ENCODE data around the gene RTN4RL1. TPM values are rescaled to one million over a fixed set of nuclear protein-coding genes. Genes with fewer than 3 reads are reported as not detected.

RTN4RL1 gene
- total and polyA plus RNA-seq, 2 of the 13 experiments (the other 11 are each of a cell fraction or from before 2014, with no cell fraction given) = 0.01 TPM; not detected in 1

DNA sequence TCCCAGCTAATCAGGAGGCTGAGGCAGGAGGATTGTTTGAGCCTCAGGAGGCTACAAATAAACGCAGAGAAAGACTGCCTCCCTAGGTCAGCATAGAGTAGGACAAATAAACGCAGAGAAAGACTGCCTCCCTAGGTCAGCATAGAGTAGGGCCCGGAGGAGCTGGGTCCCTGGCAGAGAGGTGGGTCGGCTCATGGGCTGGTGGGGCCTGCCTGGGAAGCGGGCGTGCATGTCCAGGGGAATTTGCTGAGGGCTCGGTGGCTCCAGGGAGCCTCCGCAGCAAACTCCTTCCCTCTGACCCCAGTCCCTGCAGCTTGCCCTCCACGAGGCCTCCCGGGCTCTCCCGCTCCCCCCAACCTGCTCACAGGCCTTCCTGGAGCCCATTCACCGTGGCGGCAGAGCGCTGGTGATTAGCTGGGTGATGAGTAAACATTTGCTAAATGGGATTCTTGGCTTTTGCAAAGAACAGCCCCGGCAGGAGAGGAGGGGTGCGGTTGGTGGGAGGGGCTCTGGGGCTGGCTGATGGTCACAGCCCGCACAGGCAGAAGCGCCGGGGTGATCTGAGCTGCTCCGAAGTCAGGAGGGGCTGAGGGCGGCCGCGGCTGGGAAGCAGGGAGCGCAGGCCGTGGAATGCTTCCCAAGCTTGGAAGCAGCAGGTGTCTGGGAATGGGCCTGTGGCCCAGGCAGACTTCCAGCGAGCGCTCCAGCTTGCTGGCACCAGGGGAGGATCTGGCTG, 93.1 kb downstream of the RTN4RL1 start:
- H3K9me3 ChIP-seq (ENCODE audit: low read length) = no peaks in the 10 kb centered on the region
- H3K27me3 ChIP-seq (ENCODE audit: control insufficient read depth in 1 of 2, insufficient read depth in 2 of 2, low read length in 2 of 2) = peaks cover 23 to 67% of the 10 kb centered on the region in 2 experiments
- H3K27ac ChIP-seq (ENCODE audit: extremely low read length, insufficient read depth, low read length) = no peak overlapping the region
- peaks cover 7% of the 10 kb centered on the region; the same call in 1 of the 2 replicates for H3K4me1 ChIP-seq (ENCODE audit: insufficient read depth, low read length)
- in situ Hi-C loops (cut with HindIII; ENCODE audit: extremely low pct_ligation_motif_present, low pct_unique_long_range_greater_than_20kb) = no loop called here
- no peaks in the 10 kb centered on the region for H4K20me1 ChIP-seq (ENCODE audit: insufficient read depth, low read length)
- intact Hi-C loops (cut with micrococcal nuclease; ENCODE audit: unreplicated experiment) = loop anchor here (2.0 kb wide), 1 partner anchor 17 kb away; no protein-coding TSS in a partner anchor
- H3K36me3 ChIP-seq (replicated peaks in 1 of 2; ENCODE audit: control insufficient read depth in 1 of 2, insufficient read depth in 2 of 2, low read length in 2 of 2) = no peaks in the 10 kb centered on the region
- WGBS (ENCODE audit: low lambda C conversion rate) = 0% methylated on average over 6 of the region's 27 CpGs
- peak; percentile 56 for DNase-seq (ENCODE audit: low spot score)
- peak overlapping the region in 1 of 3 experiments; percentile 57; a peak in 1 of 6 replicates for H3K4me3 ChIP-seq (replicated peaks in 1 of 3; ENCODE audit: insufficient read depth in 1 of 3, low read depth in 2 of 3, low read length in 3 of 3)
- peak overlapping the region; percentile 81 for H3K4me2 ChIP-seq (ENCODE audit: low read depth, low read length)
- H2AFZ ChIP-seq (ENCODE audit: low read length) = no peak overlapping the region
- no TSS peak for BruUV-seq (replicated peaks)
- peak; percentile 75 for ATAC-seq
- peak; percentile 68 for FAIRE-seq
- H3K79me2 ChIP-seq (ENCODE audit: insufficient read depth, low read length) = no peaks in the 10 kb centered on the region
- no peak overlapping the region for H3K9ac ChIP-seq (ENCODE audit: insufficient read depth, low read depth, low read length)
- CTCF ChIA-PET (ENCODE audit: low intra/inter-chr PET ratio, low total read pairs) = no interaction called here
- POLR2A ChIA-PET = interaction anchor here (0.7 to 2.1 kb wide), 3 partner anchors 64 to 216 kb away, joined by 3 to 10 read pairs (median 7); no protein-coding TSS in a partner anchor
- TF ChIP-seq, protein P1, sequence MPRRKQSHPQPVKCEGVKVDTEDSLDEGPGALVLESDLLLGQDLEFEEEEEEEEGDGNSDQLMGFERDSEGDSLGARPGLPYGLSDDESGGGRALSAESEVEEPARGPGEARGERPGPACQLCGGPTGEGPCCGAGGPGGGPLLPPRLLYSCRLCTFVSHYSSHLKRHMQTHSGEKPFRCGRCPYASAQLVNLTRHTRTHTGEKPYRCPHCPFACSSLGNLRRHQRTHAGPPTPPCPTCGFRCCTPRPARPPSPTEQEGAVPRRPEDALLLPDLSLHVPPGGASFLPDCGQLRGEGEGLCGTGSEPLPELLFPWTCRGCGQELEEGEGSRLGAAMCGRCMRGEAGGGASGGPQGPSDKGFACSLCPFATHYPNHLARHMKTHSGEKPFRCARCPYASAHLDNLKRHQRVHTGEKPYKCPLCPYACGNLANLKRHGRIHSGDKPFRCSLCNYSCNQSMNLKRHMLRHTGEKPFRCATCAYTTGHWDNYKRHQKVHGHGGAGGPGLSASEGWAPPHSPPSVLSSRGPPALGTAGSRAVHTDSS (CRISPR knock-in tag; conservative IDR thresholded peaks at IDR 0.05) = no peak
- TF ChIP-seq ZNF225 (CRISPR knock-in tag; IDR thresholded peaks at IDR 0.05) = 0 out of 2 replicates have a peak, but pooled peaks have one; percentile 36
- peak; percentile 56; the same call in 1 of the 2 replicates for TF ChIP-seq TBX2 (CRISPR knock-in tag; IDR thresholded peaks at IDR 0.05; ENCODE audit: borderline replicate concordance)
- 0 out of 2 replicates have a peak, but pooled peaks have one; percentile 18 for TF ChIP-seq ZNF263 (CRISPR knock-in tag; IDR thresholded peaks at IDR 0.05)
- no peak for TF ChIP-seq ZSCAN9 (CRISPR knock-in tag; IDR thresholded peaks at IDR 0.05; ENCODE audit: borderline replicate concordance)
- TF ChIP-seq BORCS8-MEF2B (CRISPR knock-in tag; IDR thresholded peaks at IDR 0.05) = 0 out of 2 replicates have a peak, but pooled peaks have one; percentile 12
- TF ChIP-seq SOX6 (IDR thresholded peaks at IDR 0.05) = no peak
- TF ChIP-seq SOX6 (CRISPR knock-in tag; IDR thresholded peaks at IDR 0.05) = 0 out of 2 replicates have a peak, but pooled peaks have one; percentile 10
- 0 out of 2 replicates have a peak, but pooled peaks have one; percentile 37 for TF ChIP-seq AHR (CRISPR knock-in tag; IDR thresholded peaks at IDR 0.05)
- no peak for TF ChIP-seq GPN1 (CRISPR knock-in tag; IDR thresholded peaks at IDR 0.05; ENCODE audit: borderline replicate concordance)
- TF ChIP-seq, protein P2, sequence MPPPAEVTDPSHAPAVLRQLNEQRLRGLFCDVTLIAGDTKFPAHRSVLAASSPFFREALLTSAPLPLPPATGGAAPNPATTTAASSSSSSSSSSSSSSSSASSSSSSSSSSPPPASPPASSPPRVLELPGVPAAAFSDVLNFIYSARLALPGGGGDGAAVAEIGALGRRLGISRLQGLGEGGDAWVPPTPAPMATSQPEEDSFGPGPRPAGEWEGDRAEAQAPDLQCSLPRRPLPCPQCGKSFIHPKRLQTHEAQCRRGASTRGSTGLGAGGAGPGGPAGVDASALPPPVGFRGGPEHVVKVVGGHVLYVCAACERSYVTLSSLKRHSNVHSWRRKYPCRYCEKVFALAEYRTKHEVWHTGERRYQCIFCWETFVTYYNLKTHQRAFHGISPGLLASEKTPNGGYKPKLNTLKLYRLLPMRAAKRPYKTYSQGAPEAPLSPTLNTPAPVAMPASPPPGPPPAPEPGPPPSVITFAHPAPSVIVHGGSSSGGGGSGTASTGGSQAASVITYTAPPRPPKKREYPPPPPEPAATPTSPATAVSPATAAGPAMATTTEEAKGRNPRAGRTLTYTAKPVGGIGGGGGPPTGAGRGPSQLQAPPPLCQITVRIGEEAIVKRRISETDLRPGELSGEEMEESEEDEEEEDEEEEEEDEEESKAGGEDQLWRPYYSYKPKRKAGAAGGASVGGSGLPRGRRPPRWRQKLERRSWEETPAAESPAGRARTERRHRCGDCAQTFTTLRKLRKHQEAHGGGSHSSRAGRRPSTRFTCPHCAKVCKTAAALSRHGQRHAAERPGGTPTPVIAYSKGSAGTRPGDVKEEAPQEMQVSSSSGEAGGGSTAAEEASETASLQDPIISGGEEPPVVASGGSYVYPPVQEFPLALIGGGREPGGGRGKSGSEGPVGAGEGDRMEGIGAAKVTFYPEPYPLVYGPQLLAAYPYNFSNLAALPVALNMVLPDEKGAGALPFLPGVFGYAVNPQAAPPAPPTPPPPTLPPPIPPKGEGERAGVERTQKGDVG (CRISPR knock-in tag; IDR thresholded peaks at IDR 0.05; ENCODE audit: borderline replicate concordance) = no peak
- TF ChIP-seq, protein P3, sequence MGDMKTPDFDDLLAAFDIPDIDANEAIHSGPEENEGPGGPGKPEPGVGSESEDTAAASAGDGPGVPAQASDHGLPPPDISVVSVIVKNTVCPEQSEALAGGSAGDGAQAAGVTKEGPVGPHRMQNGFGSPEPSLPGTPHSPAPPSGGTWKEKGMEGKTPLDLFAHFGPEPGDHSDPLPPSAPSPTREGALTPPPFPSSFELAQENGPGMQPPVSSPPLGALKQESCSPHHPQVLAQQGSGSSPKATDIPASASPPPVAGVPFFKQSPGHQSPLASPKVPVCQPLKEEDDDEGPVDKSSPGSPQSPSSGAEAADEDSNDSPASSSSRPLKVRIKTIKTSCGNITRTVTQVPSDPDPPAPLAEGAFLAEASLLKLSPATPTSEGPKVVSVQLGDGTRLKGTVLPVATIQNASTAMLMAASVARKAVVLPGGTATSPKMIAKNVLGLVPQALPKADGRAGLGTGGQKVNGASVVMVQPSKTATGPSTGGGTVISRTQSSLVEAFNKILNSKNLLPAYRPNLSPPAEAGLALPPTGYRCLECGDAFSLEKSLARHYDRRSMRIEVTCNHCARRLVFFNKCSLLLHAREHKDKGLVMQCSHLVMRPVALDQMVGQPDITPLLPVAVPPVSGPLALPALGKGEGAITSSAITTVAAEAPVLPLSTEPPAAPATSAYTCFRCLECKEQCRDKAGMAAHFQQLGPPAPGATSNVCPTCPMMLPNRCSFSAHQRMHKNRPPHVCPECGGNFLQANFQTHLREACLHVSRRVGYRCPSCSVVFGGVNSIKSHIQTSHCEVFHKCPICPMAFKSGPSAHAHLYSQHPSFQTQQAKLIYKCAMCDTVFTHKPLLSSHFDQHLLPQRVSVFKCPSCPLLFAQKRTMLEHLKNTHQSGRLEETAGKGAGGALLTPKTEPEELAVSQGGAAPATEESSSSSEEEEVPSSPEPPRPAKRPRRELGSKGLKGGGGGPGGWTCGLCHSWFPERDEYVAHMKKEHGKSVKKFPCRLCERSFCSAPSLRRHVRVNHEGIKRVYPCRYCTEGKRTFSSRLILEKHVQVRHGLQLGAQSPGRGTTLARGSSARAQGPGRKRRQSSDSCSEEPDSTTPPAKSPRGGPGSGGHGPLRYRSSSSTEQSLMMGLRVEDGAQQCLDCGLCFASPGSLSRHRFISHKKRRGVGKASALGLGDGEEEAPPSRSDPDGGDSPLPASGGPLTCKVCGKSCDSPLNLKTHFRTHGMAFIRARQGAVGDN (CRISPR knock-in tag; IDR thresholded peaks at IDR 0.05) = peak; percentile 64
- peak; percentile 58; the same call in 1 of the 2 replicates for TF ChIP-seq TARDBP (CRISPR knock-in tag; IDR thresholded peaks at IDR 0.05)

Data from HepG2 (cell line).